ENCODE data around the gene NMNAT2. TPM values are rescaled to one million over a fixed set of nuclear protein-coding genes. Genes with fewer than 3 reads are reported as not detected.

Gene NMNAT2
- total and polyA plus RNA-seq, 2 of the 4 experiments (the other 2 are of a cell fraction), result 0.36 to 2.4 TPM

GRCh38 chr1:183419399-183419798, 1.2 kb upstream of the NMNAT2 start:
- H3K4ac ChIP-seq (ENCODE audit: low read depth, low read length), result no peak overlapping the region
- DNase-seq (no peak), ATAC-seq (ENCODE audit: low read depth) (no peak)
- TF ChIP-seq CTCF (conservative IDR thresholded peaks at IDR 0.05; ENCODE audit: low read depth, low read length), result no peak
- no peak for TF ChIP-seq ELK1 (IDR thresholded peaks at IDR 0.05; ENCODE audit: borderline replicate concordance, low read depth, low read length)
- TF ChIP-seq NFE2L2 (IDR thresholded peaks at IDR 0.05; ENCODE audit: low read depth, low read length), result no peak
- in situ Hi-C loops (cut with MboI; ENCODE audit: low sequenced_read_pairs), result no loop called here
- H3K9me3 ChIP-seq (ENCODE audit: control insufficient read depth, insufficient read depth, low read length), result no peaks in the 10 kb centered on the region
- H2BK20ac ChIP-seq (ENCODE audit: low read depth, low read length), result no peak overlapping the region
- dilution Hi-C loops (cut with HindIII; ENCODE audit: low sequenced_read_pairs, unreplicated experiment), result no loop called here
- no peak overlapping the region for H2BK120ac ChIP-seq (ENCODE audit: low read depth, low read length)
- WGBS, 2 experiments (ENCODE audit: extremely low coverage in 2 of 2, insufficient read length in 1 of 2), result 53% methylated on average over 2 of the region's 3 CpGs; no CpG with 5 or more reads in 1 of the 2 experiments
- H3K4me3 ChIP-seq (ENCODE audit: insufficient read depth, low read depth, low read length), result no peak overlapping the region
- ChIA-PET POLR2A (ENCODE audit: unreplicated experiment) (no interaction called here), CTCF (no interaction called here)
- H3K18ac ChIP-seq (ENCODE audit: low read depth, low read length), result no peak overlapping the region
- H4K8ac ChIP-seq (ENCODE audit: low read depth in 2 of 2, low read length in 2 of 2), result no peak overlapping the region
- H3K79me1 ChIP-seq (ENCODE audit: low read depth in 1 of 2, low read length in 2 of 2), result no peaks in the 10 kb centered on the region
- no peaks in the 10 kb centered on the region for H3K36me3 ChIP-seq (ENCODE audit: control insufficient read depth, insufficient read depth, low read length)
- no peaks in the 10 kb centered on the region for H3K9me1 ChIP-seq (ENCODE audit: insufficient read depth, low read length)
- H2AK9ac ChIP-seq (replicated peaks; ENCODE audit: low read depth, low read length, poor library complexity), result no peak overlapping the region
- no peak overlapping the region for H2BK15ac ChIP-seq (ENCODE audit: low read depth, low read length)
- 0 out of 2 replicates have a peak, but pooled peaks cover 2% of the 10 kb centered on the region for H3K4me1 ChIP-seq (ENCODE audit: control insufficient read depth, insufficient read depth, low read length)
- no peak overlapping the region for H3K56ac ChIP-seq (ENCODE audit: extremely low read depth, insufficient read depth, low read length)
- H3K27ac ChIP-seq (ENCODE audit: insufficient read depth, low read length), result no peak overlapping the region
- no peak overlapping the region for H3K4me2 ChIP-seq (ENCODE audit: low read depth, low read length)
- no peak overlapping the region for H3K23ac ChIP-seq (ENCODE audit: low read depth, low read length)
- H3K14ac ChIP-seq (replicated peaks; ENCODE audit: low read depth, low read length), result no peak overlapping the region
- no TSS peak for BruUV-seq (replicated peaks)
- H4K20me1 ChIP-seq (ENCODE audit: insufficient read depth, low read length), result no peaks in the 10 kb centered on the region
- H2AK5ac ChIP-seq (ENCODE audit: low read depth, low read length), result no peak overlapping the region
- H3K9ac ChIP-seq (ENCODE audit: low read depth, low read length), result no peak overlapping the region
- intact Hi-C loops (cut with micrococcal nuclease), result no loop called here
- H2AFZ ChIP-seq (replicated peaks; ENCODE audit: low read length, poor library complexity), result no peak overlapping the region
- no peak overlapping the region for H4K91ac ChIP-seq (ENCODE audit: insufficient read depth, low read depth, low read length)
- peaks cover 39% of the 10 kb centered on the region for H3K27me3 ChIP-seq (ENCODE audit: control insufficient read depth, insufficient read depth, low read length)
- no peak overlapping the region for H4K5ac ChIP-seq (ENCODE audit: low read depth, low read length)
- no peak overlapping the region for H2BK5ac ChIP-seq (ENCODE audit: low read depth, low read length, poor library complexity, severe bottlenecking)

All from IMR-90 (cell line).